IMR-90 (cell line): ENCODE measurements around the gene ATP9B.

ENCODE experiments used
- BHLHE40 ChIP-seq: fragments of 150-350 bp; IDR thresholded peaks from 2 replicates; pipeline ENCODE4 v1.6.1; 2016; ENCODE audit warnings: mild to moderate bottlenecking, low read depth, low read length
- CEBPB ChIP-seq: IDR thresholded peaks from 2 replicates; pipeline ENCODE4 v1.6.1; 2012; ENCODE audit warnings: low read depth, low read length, improper control_type of control experiment
- CHD1 ChIP-seq: IDR thresholded peaks from 2 replicates; pipeline ENCODE4 v1.6.1; 2012; ENCODE audit warnings: low read depth, low read length, improper control_type of control experiment
- CTCF ChIP-seq: conservative IDR thresholded peaks from 2 replicates; pipeline ENCODE4 v1.5.1; 2012; ENCODE audit warnings: mild to moderate bottlenecking, low read depth, low read length, improper control_type of control experiment
- ELK1 ChIP-seq: fragments of 150-350 bp; IDR thresholded peaks from 2 replicates; pipeline ENCODE4 v1.6.1; 2016; ENCODE audit warnings: low read depth, mild to moderate bottlenecking, low read length, moderate library complexity, borderline replicate concordance
- FOS ChIP-seq: fragments of 150-350 bp; IDR thresholded peaks from 2 replicates; pipeline ENCODE4 v1.6.1; 2016; ENCODE audit warnings: low read depth, low read length
- MAFK ChIP-seq: IDR thresholded peaks from 2 replicates; pipeline ENCODE4 v1.6.1; 2012; ENCODE audit warnings: low read depth, low read length, improper control_type of control experiment
- MXI1 ChIP-seq: IDR thresholded peaks from 2 replicates; pipeline ENCODE4 v1.6.1; 2012; ENCODE audit warnings: low read depth, mild to moderate bottlenecking, low read length, moderate library complexity, borderline replicate concordance
- NFE2L2 ChIP-seq: fragments of 150-350 bp; IDR thresholded peaks from 2 replicates; pipeline ENCODE4 v1.6.1; 2016; ENCODE audit warnings: low read depth, mild to moderate bottlenecking, low read length
- POLR2A ChIP-seq: IDR thresholded peaks from 2 replicates; pipeline ENCODE4 v1.6.1; 2012; ENCODE audit warnings: mild to moderate bottlenecking, low read depth, low read length
- RAD21 ChIP-seq: IDR thresholded peaks from 2 replicates; pipeline ENCODE4 v1.6.1; 2012; ENCODE audit warnings: low read length, improper control_type of control experiment
- RCOR1 ChIP-seq: IDR thresholded peaks from 2 replicates; pipeline ENCODE4 v1.6.1; 2012; ENCODE audit warnings: mild to moderate bottlenecking, low read length, improper control_type of control experiment; ENCODE audit not compliant: insufficient replicate concordance
- TF ChIP-seq, protein P1 (sequence below): fragments of 150-350 bp; IDR thresholded peaks from 2 replicates; pipeline ENCODE4 v1.6.1; 2017; ENCODE audit warnings: mild to moderate bottlenecking, antibody characterized with exemption, low read length, low read depth

DNA sequence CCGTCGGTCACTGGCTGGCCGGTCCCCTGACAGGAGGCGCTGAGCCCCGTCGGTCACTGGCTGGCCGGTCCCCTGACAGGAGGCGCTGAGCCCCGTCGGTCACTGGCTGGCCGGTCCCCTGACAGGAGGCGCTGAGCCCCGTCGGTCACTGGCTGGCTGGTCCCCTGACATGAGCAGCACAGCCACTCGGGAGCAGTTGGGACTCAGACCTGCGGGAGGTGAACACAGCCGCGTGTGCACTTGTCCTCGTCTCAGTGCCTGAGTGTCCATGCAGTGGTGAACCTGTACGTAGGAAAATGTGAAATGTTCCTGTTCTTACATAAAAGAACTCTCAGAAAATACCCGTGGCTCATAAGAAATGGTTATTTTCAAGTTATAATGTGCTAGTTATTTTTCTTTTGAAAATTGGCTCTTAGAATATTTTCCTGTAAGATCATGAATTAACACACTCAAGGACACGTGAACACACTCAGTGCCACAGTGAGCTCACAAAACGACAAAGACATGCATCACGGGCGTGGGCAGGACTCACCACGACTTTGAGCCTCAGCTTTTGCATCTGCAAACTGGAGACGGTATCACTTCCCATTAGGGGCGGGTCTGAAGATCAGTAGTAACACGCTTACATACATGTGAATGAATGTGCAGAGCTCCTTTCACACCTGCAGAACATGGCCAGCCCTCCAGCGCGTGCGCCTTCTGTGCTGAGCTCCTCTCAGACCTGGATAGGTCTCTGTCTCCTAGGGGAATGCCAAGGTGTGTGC lies 305.4 kb downstream of the ATP9B start:
- TF ChIP-seq CTCF (no peak), POLR2A (no peak), NFE2L2 (no peak), CHD1 (no peak), BHLHE40 (no peak), FOS (no peak), MXI1 (no peak), ELK1 (no peak), CEBPB (no peak), RAD21 (no peak), MAFK (no peak), RCOR1 (no peak)
- TF ChIP-seq, protein P1, sequence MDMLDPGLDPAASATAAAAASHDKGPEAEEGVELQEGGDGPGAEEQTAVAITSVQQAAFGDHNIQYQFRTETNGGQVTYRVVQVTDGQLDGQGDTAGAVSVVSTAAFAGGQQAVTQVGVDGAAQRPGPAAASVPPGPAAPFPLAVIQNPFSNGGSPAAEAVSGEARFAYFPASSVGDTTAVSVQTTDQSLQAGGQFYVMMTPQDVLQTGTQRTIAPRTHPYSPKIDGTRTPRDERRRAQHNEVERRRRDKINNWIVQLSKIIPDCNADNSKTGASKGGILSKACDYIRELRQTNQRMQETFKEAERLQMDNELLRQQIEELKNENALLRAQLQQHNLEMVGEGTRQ, result no peak
